CD4-positive, alpha-beta T cell treated with Interleukin-15 for 1 hour (primary cell): Measurements from ENCODE around the gene WDR77.

Experiments used
- DNase-seq: peaks from one replicate; pipeline ENCODE4 v3.0.0-alpha.2; 2020

The WDR77 gene

DNA sequence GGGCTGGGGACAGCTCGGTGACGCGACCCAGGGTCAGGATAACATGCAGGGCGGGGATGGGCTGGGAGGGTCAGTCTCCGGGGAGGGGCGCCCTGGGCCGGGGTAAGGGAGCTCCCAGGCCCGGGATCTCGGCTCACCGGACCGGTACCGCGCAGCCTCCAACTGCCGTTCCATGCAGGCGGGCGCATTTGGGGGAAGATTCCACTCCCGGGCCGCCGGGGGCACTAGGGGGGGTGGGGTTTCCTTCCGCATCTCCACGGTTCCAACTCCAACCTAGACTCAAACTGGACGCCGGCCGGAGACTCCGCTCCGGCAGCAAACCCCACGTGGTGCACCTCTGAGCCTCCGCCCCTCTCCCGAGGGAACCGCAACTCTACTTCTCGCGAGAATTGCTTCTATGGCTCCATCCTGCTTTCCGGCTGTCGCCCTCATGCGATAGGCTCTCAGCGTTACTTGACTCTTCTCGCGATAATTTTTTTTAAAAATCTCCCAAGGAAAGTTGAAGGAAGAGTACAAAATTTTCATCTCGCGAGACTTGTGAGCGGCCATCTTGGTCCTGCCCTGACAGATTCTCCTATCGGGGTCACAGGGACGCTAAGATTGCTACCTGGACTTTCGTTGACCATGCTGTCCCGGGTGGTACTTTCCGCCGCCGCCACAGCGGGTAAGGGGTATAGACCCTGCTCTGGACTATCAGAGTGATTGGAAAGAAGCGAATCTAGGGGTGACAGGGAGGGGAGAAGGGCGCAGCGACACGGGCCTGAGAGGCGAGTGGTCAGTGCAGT, at the start of gene WDR77, which contains the start of gene ATP5PB:
Gene WDR77, minus strand, starts transcription at position 339 of the 785 bp plus-strand sequence. Its CDS starts 87 bp downstream, at position 252.
Gene ATP5PB, plus strand, starts transcription at position 547 of the 785 bp plus-strand sequence. Its CDS starts 78 bp downstream, at position 625.
- DNase-seq, result peak; percentile 97

DNA sequence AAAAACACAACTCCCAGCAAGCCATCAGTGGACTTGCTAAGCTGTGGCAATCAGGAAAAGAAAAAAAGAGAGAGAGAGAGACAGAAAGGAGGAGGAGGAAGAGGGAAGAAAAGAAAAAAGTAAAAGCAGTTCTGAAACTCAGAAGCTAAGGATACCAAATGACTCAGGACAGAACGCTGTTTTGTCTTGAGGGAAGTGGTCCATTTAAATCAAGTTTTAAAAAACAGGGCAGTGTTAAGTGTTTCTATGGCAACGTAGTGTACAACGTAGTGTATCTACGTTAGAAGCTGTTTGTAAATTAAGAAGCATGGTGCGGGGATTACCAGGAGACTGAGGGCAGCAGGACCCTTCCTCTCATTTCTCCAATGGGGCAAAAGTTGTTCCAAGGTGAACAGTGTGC, 48.5 kb upstream of the WDR77 start:
- no peak for DNase-seq

GRCh38 chr1:111496398-111496797, 47.3 kb upstream of the WDR77 start:
- DNase-seq, result no peak

GRCh38 chr1:111491070-111491469, 42.0 kb upstream of the WDR77 start:
- no peak for DNase-seq

DNA sequence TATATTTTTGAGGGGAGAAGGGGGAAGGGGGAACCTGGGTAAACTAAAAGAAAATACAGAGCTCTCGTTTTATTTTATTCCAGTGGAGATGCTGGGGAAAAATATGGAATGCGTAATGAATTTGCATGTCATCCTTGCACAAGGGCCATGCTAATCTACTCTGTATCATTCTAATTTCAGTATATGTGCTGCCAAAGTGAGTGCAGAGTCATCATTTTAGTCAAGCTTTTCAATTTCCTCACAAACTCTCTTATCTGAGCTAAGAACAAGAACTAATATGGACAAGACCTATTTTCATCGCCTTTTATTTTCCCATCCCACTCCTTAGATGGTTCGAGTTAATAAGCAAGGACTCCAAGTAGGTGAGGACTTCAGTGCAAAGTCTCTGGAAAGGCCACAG, 41.2 kb upstream of the WDR77 start:
- DNase-seq, result no peak

DNA sequence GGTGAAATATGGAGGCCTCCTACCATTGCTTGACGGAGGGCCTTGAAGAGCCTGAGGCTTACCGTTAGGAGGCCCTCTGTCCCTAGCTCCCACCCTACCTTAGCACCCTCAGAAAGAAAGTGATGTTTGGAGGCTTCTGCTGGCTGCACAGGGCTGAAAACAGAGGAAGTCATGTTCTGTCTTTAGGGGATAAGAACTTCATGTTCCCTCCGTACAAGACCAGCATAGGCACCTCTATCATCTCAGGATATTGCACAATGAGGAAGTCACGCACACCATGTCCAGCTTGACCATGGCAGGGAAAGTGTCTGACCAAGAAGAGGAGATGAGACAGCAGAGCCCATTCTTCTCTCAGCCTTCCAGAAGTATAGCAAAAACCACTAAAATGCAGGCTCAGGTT, 40.5 kb upstream of the WDR77 start:
- peak; percentile 24 for DNase-seq

DNA sequence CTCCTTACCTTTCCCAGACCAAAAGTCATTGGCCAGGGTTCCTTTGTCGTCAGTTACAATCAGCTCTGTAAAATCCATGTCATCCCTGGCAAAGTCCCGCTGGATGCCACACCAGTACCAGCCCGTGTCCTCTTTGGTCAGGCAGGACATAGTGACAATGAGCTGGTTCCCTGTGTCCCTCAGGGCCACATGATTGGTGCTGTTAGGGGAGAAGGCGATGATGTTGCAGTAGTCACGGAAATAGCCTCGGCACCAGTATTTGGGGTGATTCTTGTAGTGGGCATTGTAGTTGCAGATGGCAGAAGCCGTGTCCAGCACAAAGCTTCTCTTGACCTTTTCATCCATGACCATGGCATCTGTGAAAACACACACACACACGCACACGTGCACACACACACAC, 39.6 kb upstream of the WDR77 start:
- DNase-seq, result no peak

GRCh38 chr1:111487133-111487532, 38.1 kb upstream of the WDR77 start:
- no peak for DNase-seq

- DNase-seq, result no peak
Observed at GRCh38 chr1:111486431-111486830, 37.4 kb upstream of the WDR77 start.

- no peak for DNase-seq
Observed at GRCh38 chr1:111484391-111485026, 35.5 kb upstream of the WDR77 start.

GRCh38 chr1:111483876-111484275, 34.8 kb upstream of the WDR77 start:
- DNase-seq, result no peak

GRCh38 chr1:111483166-111483565, 34.1 kb upstream of the WDR77 start:
- DNase-seq, result no peak

DNA sequence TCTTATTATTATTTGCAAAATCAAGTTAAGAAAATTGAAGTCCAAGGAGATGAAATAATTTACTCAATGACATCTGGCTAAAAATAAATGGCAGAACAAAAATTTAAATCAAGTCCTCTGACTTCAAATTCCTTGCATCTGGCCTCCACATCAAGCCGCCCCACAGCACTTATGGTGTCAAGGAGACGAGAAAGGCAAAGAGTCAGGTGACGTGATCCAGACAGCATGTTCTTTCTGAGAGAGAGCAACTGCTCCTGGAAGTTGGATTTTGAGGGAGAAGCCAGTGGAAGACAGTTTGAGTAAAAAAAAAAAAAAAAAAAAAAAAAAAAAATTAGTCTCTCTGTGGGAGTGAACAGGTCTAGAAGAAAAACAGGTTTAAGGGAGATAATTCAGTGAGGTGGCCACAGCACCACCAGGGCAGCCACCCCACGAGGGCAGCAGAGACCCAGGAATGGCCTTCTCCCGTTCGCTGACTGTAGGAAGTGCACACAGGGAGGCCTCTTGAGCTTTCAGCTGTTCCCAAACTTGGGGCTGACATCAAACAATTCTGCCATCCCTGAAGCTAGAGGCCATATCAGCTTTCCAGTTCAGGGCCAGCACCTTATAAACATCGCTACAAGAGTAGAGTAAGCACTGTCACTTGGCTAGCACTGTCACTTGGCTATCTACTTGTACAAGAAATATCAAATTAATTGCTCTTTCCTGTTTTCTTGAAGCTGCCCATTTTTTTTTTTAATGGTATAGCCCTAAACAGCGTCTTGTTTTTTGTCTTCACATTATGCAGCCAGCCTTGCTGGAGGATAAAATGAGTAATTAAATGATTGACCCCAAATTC, 32.5 kb upstream of the WDR77 start:
- peak; percentile 68 for DNase-seq

- no peak for DNase-seq
Observed at GRCh38 chr1:111480674-111481073, 31.6 kb upstream of the WDR77 start.

DNA sequence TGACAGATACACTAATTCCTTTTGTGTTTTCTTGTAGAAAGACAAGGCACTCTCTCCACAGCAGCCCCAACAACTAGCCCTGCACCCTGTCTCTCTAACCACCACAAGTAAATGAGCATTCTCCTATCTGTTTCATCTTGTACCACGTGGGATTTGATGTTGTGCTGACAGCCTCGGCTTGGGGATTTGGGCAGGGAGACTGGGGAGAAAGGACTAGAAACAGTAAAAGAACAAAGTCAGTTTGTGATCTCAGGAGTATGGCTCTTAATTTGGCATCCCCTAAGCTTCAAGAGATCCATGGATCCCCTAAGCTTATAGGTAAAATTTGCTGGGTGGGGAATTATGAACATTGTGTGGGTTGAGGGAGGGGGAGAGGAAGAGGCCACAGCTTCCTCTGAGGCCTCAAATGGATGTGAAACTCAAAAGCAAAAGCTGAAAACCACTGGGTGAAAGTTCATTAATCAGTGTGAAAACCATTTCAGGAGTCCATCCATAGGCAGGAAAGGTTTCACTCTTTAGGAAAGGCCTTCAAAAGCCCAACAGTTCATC, 27.8 kb upstream of the WDR77 start:
- peak; percentile 29 for DNase-seq

- no peak for DNase-seq
Observed at GRCh38 chr1:111476214-111476613, 27.2 kb upstream of the WDR77 start.

DNA sequence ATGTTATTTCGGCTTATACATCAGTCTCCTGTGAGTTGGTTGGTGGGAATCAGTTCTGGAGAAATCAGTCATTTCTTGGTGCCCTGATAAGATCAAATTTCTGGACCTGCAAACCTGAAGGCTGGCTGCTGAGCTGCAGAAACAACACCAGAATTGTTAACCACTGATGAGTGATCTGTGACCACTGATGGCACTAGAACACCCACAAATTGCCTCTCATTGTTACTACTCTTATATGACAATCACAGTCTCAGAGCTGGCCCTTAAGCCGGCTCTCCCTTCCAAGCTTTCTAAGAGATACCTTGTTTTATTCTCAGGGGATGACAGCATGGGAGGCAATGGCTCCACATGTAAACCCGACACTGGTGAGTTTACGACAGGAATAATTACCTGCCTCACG, 26.6 kb upstream of the WDR77 start:
- DNase-seq, result no peak

DNA sequence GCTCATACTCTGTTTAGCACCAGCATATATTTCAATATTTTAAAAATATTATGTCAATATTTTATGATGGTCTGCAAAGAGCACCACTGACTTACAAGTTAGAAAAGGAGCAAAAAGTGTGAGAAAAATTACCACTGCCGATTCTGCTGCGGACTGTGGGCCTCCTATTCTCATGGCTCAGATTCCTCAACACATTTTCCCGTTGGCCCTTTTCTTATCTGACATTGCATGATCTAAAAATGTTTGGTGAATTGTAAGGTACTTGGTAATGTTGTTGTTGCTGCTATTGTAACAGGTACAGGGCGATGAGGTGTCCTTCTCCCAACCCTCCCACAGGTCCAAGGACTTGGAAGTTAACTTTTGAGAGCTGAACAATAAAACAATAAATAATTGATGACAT, 25.5 kb upstream of the WDR77 start:
- DNase-seq, result no peak

DNA sequence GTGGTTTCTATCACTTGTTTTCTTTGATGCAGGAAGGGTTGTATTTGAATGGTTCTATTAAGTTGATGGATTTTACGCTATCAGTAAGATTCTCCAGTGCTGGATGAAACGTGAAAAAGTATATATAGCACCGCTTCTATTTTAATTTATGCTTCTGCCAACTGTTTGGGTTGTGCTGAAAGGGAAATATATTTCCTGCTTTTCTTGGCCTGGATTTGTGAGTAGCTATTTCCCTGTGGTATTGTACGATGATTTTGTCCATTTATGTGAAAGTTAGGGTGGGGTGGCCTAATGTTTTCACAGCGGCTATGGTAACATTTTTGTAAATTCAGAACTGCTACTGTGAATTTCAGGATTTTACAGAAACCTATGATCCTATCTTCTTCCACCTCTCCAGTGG, 25.1 kb upstream of the WDR77 start:
- no peak for DNase-seq

DNA sequence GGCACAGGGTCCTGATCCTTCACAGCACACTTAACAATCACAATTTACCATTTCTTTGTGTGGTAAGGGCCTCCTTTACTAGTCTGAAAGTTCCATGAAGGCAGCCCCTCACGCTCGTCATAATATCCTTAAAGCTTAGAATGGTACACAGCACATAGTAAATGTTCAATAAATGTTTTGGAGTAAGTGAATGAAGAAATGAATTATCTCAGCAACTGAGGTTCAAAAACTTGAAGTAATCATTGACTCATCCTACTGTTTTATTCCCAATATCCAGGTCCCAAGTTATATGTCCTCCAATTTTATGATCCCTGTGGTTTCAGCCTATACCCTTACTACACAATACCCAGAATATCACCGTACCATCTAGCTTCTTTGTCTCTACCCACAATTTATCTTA, 22.5 kb upstream of the WDR77 start:
- DNase-seq, result no peak

DNA sequence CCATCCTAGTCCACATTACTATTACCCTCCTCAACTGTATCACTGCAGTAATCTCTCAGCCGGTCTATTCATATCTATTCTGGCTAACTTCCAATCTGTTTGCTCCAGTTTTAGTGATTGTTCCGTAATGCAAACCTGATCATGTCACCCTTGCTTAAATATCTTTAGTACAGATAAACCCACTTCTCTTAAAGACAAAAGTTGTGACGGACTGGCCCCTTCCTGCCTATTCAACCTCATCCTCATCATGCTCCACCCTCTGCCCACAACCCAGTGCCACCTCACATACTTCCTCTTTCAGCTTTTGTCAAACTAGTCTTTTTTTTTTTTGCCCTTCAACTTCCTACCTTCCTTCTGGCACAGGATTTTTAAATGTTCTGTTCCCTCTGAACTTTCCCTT, 22.0 kb upstream of the WDR77 start:
- DNase-seq, result peak; percentile 89

- DNase-seq, result no peak
Observed at GRCh38 chr1:111470596-111470995, 21.5 kb upstream of the WDR77 start.

DNA sequence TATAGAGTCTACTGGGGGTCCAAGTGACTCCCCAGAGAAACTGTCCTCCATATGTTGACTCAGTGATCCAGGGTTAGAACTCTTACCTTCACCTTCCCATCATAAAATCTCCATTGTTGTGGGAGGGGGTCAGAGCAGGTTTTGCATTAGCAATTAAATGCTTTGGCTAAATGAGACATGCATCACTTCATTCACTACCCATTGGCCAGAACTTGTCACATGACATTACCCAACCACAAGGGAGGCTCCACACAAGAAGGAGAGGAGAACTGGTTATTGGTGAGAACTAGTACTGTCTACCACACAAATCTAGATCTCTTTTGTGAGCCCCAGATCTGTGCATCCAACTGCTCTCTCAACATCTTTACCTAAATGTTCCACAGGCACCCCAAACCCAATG, 20.5 kb upstream of the WDR77 start:
- DNase-seq, result no peak
